Heart right ventricle (tissue), 16 donors: ENCODE results near the gene CFAP92. TPM values are rescaled to one million over a fixed set of nuclear protein-coding genes. Genes with fewer than 3 reads are reported as not detected.
"Not testable (repeated sequence)": the region's sequence is repeated elsewhere in the genome, so short reads cannot be mapped to it uniquely, and the experiment has no call there.

Experiments used
- ATAC-seq, 8 donors: fragments of 200-7000 bp; cut with Tn5 transposase; one replicate each; pipeline ENCODE4 v1.9.1; 2020; ENCODE audit warnings: mild to moderate bottlenecking in 8 of 8, moderate library complexity in 8 of 8, moderate number of reproducible peaks in 1 of 8
- DNase-seq, 2 donors: peaks; one replicate each; pipeline ENCODE4 v3.0.0-alpha.2; 2020
- H3K27ac ChIP-seq, 10 donors: fragments of 200-600 bp; sonication (generic) in 2 of 10; one replicate each; pipeline versions ENCODE4 v1.5.0 to v1.8.0; 2020 to 2022; ENCODE audit warnings: mild to moderate bottlenecking in 3 of 10
- H3K27me3 ChIP-seq, 7 donors: fragments of 200-600 bp; one replicate each; pipeline ENCODE4 v1.8.0; 2021 to 2022; ENCODE audit warnings: mild to moderate bottlenecking in 2 of 7
- H3K36me3 ChIP-seq, 9 donors: fragments of 200-600 bp; sonication (generic) in 1 of 9; one replicate each; pipeline versions ENCODE4 v1.5.0 to v1.8.0; 2020 to 2022; ENCODE audit warnings: mild to moderate bottlenecking in 2 of 9
- H3K4me1 ChIP-seq, 9 donors: fragments of 200-600 bp; sonication (generic) in 1 of 9; one replicate each; pipeline versions ENCODE4 v1.5.0 to v1.8.0; 2020 to 2022; ENCODE audit warnings: mild to moderate bottlenecking in 4 of 9
- H3K4me3 ChIP-seq, 10 donors: fragments of 200-600 bp; sonication (generic) in 2 of 10; one replicate each; pipeline versions ENCODE4 v1.5.0 to v1.8.0; 2020 to 2022; ENCODE audit warnings: mild to moderate bottlenecking in 7 of 10, moderate library complexity in 2 of 10
- H3K9me3 ChIP-seq, 11 donors: fragments of 200-600 bp in 10 of 11; sonication (generic) in 2 of 11; one replicate each; pipeline versions ENCODE4 v1.5.0 to v1.8.0; 2013 to 2022; ENCODE audit warnings: mild to moderate bottlenecking in 2 of 11, control low read depth in 1 of 11, moderate library complexity in 1 of 11
- WGBS, 2 donors: extraction: QIAGEN DNeasy Blood & Tissue Kit; methylation state at CpG; one replicate each; pipeline ENCODE4 v1.1.7; 2013; ENCODE audit warnings: inconsistent platforms in 1 of 2; 5-methylcytosine and 5-hydroxymethylcytosine counted together
- intact Hi-C, 10 donors: fragments of 100-400 bp; cut with DNase I; formaldehyde crosslinking; loops; one replicate each; pipeline versions ENCODE4 v1.11.1 to v1.14.2; 2022
- polyA plus RNA-seq, 2 donors: library from polyadenylated mRNA; stranded (reverse); fragments of 200-250 nt; gene quantifications; one replicate each; pipeline ENCODE4 v1.2.3, GENCODE V29; 2013
- total RNA-seq, 10 donors: library from RNA; stranded (reverse); fragmentation: NEBNext Ultra II Directional in 3 of 10; extraction: Animal tissue kit (Norgen Biotek cat#: 25700) in 3 of 10; gene quantifications; one replicate each; pipeline versions ENCODE4 v1.2.1 to v1.2.4, GENCODE V29; 2021 to 2023
- TF ChIP-seq, protein P1 (sequence below), 9 donors: fragments of 200-600 bp; sonication (generic) in 2 of 9; IDR thresholded peaks; one replicate each; pipeline versions ENCODE4 v1.5.0 to v1.8.0; 2021 to 2022; ENCODE audit warnings: antibody characterized with exemption in 9 of 9, mild to moderate bottlenecking in 5 of 9, moderate library complexity in 1 of 9
- donor health status: Arrhythmogenic right ventricular cardiomyopathy.
- donor health status: ischemic (EF 13 %, LVEDD 7.1; RV severe dilation, severe dysfunction).
- donor health status: healthy with polysubstance abuse.
- donor health status: DM: no; HTN: yes; CAD: no.
- donor health status: DM: no; HTN: no; CAD: no.
- donor health status: ischemic (EF 25% LVEDD 6.9; RV normal size, moderate dysfunction).
- donor health status: ischemic (EF 25% LVEDD 5.7; RV mildly dilated, moderate dysfunction).
- donor health status: healthy.
- donor health status: DM: yes; HTN: yes; CAD: no.
- donor health status: Ischemic cardiomyopathy.
- donor health status: ischemic (EF 35%, LVEDD 5.7; RV mildly dilated, moderate dysfunction).
- donor health status: nonischemic (EF 11% LVEDD 7.7; RV severe dilation, severe dysfunction).
- donor health status: DM: yes; HTN: yes; CAD: no.
- donor health status: PGD.
- donor health status: ischemic (EF 29% LVEDD 5.4; RV normal size, mild dysfunction).
- donor health status: nonischemic (EF 23%, LVEDD 6.1; RV moderate dilation, normal function).

The CFAP92 gene
- total and polyA plus RNA-seq, 12 donors, result 0.12 to 1.2 (median 0.41) TPM

DNA sequence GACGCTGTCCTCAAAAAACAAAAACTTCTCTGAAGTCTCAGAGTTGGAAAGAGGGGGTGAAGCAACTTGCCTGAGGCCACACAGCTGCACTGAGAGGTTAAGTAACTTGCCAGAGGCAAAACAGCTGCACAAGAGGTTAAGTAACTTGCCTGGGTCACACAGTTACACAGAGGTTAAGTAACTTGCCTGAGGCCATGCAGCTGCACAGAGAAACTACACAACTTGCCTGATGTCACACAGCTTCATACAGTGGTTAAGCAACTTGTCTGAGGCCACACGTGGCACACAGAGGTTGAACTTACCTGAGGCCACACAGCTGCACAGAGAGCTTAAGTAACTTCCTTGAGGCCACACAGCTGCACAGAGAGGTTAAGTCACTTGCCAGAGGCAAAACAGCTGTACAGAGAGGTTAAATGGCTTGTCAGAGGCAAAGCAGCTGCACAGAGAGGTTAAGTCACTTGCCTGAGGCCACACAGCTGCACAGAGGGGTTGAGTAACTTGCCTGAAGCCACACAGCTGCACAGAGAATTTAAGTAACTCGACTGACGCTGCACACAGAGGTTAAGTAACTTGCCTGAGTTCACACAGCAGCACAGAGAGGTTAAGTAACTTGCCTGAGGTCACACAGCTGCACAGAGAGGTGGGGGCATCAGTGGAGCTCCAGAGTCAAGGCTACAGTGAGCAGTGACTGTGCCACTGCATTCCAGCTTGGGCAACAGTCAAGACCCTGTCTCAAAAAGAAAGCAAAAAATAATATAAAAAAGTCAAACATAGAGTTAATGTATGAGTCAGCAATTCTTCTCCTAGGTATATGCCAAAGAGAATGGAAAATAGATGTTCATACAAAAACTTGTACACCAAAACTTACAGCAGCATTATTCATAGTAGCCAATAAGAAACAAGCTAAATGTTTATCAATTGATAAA is 126.4 kb downstream of the CFAP92 start:
- Histone ChIP-seq H3K36me3 (no peaks in the 10 kb centered on the region), H3K4me3 (no peak overlapping the region), H3K27me3 (no peaks in the 10 kb centered on the region), H3K4me1 (peaks cover 0 to 18% (median 12%) of the 10 kb centered on the region in 9 donors), H3K27ac (no peak overlapping the region), H3K9me3 (no peaks in the 10 kb centered on the region)
- TF ChIP-seq, protein P1, sequence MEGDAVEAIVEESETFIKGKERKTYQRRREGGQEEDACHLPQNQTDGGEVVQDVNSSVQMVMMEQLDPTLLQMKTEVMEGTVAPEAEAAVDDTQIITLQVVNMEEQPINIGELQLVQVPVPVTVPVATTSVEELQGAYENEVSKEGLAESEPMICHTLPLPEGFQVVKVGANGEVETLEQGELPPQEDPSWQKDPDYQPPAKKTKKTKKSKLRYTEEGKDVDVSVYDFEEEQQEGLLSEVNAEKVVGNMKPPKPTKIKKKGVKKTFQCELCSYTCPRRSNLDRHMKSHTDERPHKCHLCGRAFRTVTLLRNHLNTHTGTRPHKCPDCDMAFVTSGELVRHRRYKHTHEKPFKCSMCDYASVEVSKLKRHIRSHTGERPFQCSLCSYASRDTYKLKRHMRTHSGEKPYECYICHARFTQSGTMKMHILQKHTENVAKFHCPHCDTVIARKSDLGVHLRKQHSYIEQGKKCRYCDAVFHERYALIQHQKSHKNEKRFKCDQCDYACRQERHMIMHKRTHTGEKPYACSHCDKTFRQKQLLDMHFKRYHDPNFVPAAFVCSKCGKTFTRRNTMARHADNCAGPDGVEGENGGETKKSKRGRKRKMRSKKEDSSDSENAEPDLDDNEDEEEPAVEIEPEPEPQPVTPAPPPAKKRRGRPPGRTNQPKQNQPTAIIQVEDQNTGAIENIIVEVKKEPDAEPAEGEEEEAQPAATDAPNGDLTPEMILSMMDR (IDR thresholded peaks at IDR 0.05), result no peak
- 81 to 83% methylated on average over 4 of the region's 4 CpGs for WGBS, 2 donors
- ATAC-seq (no peak), DNase-seq (no peak)
- intact Hi-C loops, result no loop called here

DNA sequence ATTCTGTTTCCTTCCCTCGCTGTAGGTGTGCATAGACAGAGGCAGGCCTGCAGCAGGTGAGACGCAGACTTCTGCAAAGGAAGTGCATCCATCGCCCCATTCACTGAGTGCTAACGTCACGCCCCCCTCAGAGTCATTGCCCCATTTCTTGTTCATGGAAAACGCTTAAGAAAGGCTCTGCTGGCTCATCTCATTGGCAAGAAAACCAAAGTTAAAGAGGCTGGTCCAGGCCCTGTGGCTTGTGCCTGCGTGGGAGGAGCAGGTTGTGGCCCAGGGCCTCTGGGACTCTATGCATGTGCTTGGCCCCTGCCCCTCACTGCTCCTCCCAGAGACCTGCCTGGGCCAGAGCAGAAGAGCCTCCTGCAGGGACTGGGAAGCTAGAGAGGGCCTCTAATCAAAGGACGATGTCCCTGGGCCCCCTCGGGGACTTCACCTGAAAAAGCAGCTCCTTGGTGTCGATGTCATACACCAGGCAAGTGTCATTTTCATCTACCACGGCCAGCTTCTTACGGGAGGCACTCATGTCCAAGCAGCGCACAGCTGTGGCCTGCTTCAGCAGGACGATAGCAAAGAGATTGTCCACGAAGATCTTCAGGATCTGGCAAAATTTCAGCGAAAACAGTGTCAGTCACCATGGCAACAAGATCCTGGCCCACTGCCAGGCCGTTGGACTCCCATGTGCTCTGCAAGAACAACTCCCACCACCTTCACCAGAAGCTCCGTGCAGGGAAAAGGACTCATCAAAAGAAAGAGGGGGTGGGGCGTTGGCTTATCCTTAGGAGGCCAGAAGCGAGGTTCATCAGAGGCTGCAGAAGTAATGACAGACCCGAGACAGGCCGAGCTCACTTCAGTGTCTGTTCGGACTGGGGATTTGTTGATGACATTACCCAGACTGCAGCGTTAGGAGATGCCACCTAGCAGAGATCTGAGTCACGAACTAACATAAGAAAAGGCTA is 128.7 kb downstream of the CFAP92 start:
- WGBS, 2 donors, result 44 to 48% methylated on average over 20 to 21 of the region's 25 CpGs
- DNase-seq (peak; percentile 28 to 52), ATAC-seq (peak in 7 of 8 donors; percentile 44 to 57 (median 48))
- intact Hi-C loops, H3K36me3 ChIP-seq, H3K27me3 ChIP-seq, H3K4me3 ChIP-seq: not testable (repeated sequence)
- Histone ChIP-seq H3K4me1 (peaks cover 0 to 18% (median 12%) of the 10 kb centered on the region in 9 donors), H3K9me3 (peaks cover 0 to 15% (median 2%) of the 10 kb centered on the region in 11 donors), H3K27ac (peak overlapping the region in 3 of 10 donors; percentile 15 to 41 (median 23))

DNA sequence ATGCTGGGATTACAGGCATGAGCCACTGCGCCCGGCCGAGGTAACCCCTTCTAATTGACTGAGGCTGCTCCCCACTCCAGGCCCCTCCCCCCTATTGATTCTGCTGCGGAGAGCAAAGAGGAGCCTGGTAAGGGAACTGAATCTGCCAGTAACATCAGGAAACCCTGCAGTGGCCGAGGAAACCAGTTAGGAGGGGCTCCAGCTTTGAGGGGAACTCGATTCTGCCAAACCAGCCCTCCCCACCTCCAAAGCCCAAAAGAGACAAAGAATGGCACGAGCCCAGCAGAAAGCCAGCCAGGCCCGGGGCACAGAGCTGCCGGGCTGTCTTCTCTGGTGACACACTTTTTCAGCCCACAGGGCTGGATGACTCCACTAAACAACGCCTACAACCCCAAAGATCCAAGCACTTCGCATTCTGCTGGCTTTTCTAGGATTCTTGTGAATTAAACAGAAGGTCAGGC is 129.5 kb downstream of the CFAP92 start:
- intact Hi-C loops, result no loop called here
- WGBS, 2 donors, result 48 to 58% methylated on average over 11 of the region's 11 CpGs
- TF ChIP-seq, protein P1 (IDR thresholded peaks at IDR 0.05), result no peak
- ATAC-seq, result peak in 7 of 8 donors; percentile 37 to 57 (median 50)
- Histone ChIP-seq H3K36me3 (no peaks in the 10 kb centered on the region), H3K9me3 (peaks cover 0 to 23% (median 10%) of the 10 kb centered on the region in 11 donors), H3K4me1 (peaks cover 0 to 18% (median 12%) of the 10 kb centered on the region in 9 donors), H3K4me3 (no peak overlapping the region), H3K27me3 (no peaks in the 10 kb centered on the region), H3K27ac (peak overlapping the region in 4 of 10 donors; percentile 15 to 41 (median 20))
- no peak for DNase-seq

DNA sequence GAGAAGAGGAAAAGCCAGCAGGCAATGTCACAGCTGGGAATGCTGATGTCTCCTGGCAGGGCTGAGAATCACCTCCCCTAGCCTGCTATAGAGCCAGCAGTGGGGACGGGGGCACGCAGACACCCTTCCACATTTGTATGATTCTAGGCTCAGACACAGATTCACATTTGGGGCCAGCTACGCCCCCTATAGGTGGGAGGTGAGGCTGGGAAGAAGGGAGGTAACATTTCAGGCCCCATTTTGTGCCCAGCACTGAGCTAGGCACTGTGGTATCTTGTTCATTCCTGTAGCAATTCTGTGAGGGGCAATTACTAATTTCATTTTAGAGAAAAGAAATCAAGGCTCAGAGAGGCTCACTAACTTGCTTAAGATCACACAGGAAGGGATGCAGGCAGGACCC is 130.3 kb downstream of the CFAP92 start:
- Histone ChIP-seq H3K36me3 (no peaks in the 10 kb centered on the region), H3K9me3 (peaks cover 0 to 31% (median 17%) of the 10 kb centered on the region in 11 donors), H3K4me3 (no peak overlapping the region), H3K27me3 (no peaks in the 10 kb centered on the region), H3K27ac (no peak overlapping the region), H3K4me1 (peaks cover 0 to 18% (median 12%) of the 10 kb centered on the region in 9 donors)
- TF ChIP-seq, protein P1 (IDR thresholded peaks at IDR 0.05), result peak in 5 of 9 donors; percentile 17 to 34 (median 23)
- ATAC-seq (no peak), DNase-seq (no peak)
- intact Hi-C loops, result no loop called here
- WGBS, 2 donors, result 64 to 73% methylated on average over 3 of the region's 3 CpGs
